ENCODE data around the gene PPP2R5D.

- TF ChIP-seq CTCF (IDR thresholded peaks at IDR 0.05) (no peak), ZFX (IDR thresholded peaks at IDR 0.05; ENCODE audit: borderline replicate concordance) (no peak)
Measured at GRCh38 chr6:42942444-42942843, 41.9 kb upstream of the PPP2R5D start.

Measured in 22Rv1 (cell line).